Camera-type eye (tissue), 1 donor: ENCODE results near the gene CENPA. TPM values are rescaled to one million over a fixed set of nuclear protein-coding genes. Genes with fewer than 3 reads are reported as not detected.

Experiments
- total RNA-seq: library from RNA; depleted of rRNA; stranded (reverse); fragments of >200 nt; gene quantifications from one replicate; pipeline ENCODE4 v1.2.3, GENCODE V29; 2014

CENPA gene
- 2.4 TPM for total RNA-seq

GRCh38 chr2:26785431-26786206, at the start of gene CENPA:
Gene CENPA, plus strand, starts transcription at chr2:26786056. Its CDS starts 141 bp downstream, at chr2:26786197.

GRCh38 chr2:26764078-26764887, 21.6 kb upstream of the CENPA start, which contains the start of gene SLC35F6:
Gene SLC35F6, plus strand, starts transcription at chr2:26764284. Its CDS starts 66 bp downstream, at chr2:26764350.

Other genes starting within 250 kb of the CENPA start
- gene CIB4, start 144.7 kb upstream of the CENPA start, total RNA-seq, result not detected
- gene KCNK3, start 93.3 kb upstream of the CENPA start, total RNA-seq, result 40.4 TPM
- 26.6 TPM for gene SLC35F6, start 21.8 kb upstream of the CENPA start, total RNA-seq
- gene DPYSL5, start 62.1 kb downstream of the CENPA start, total RNA-seq, result 40.3 TPM
- gene MAPRE3, start 184.6 kb downstream of the CENPA start, total RNA-seq, result 21.6 TPM
- 61.0 TPM for gene TMEM214, start 246.9 kb downstream of the CENPA start, total RNA-seq